ENCODE measurements around the gene SOWAHA.
A peak's percentile ranks its signal among the peaks of the same experiment; 100 is the strongest.
"Not testable (repeated sequence)": the region's sequence is repeated elsewhere in the genome, so short reads cannot be mapped to it uniquely, and the experiment has no call there.

The SOWAHA gene

GRCh38 chr5:132828846-132829494, 15.9 kb downstream of the SOWAHA start:
- no peak for DNase-seq

GRCh38 chr5:132829742-132830435, 16.8 kb downstream of the SOWAHA start:
- DNase-seq = peak; percentile 55

GRCh38 chr5:132830436-132831094, 17.5 kb downstream of the SOWAHA start, which contains the start of gene SHROOM1:
Gene SHROOM1, minus strand, starts transcription at chr5:132830647. Its CDS starts 4,507 bp downstream, at chr5:132826140.
- peak; percentile 8 for DNase-seq

GRCh38 chr5:132831095-132831860, 18.2 kb downstream of the SOWAHA start:
- no peak for DNase-seq

GRCh38 chr5:132832612-132833011, 19.5 kb downstream of the SOWAHA start:
- DNase-seq = no peak

GRCh38 chr5:132834057-132834456, 21.0 kb downstream of the SOWAHA start:
- no peak for DNase-seq

- DNase-seq = no peak
Observed at GRCh38 chr5:132836852-132837251, 23.8 kb downstream of the SOWAHA start.

GRCh38 chr5:132837868-132838267, 24.8 kb downstream of the SOWAHA start:
- no peak for DNase-seq

GRCh38 chr5:132838516-132839282, 25.6 kb downstream of the SOWAHA start:
- no peak for DNase-seq

GRCh38 chr5:132839426-132840301, 26.6 kb downstream of the SOWAHA start:
- no peak for DNase-seq

- no peak for DNase-seq
Observed at GRCh38 chr5:132840313-132840712, 27.2 kb downstream of the SOWAHA start.

GRCh38 chr5:132840896-132841295, 27.8 kb downstream of the SOWAHA start:
- DNase-seq = no peak

GRCh38 chr5:132841305-132841704, 28.2 kb downstream of the SOWAHA start:
- no peak for DNase-seq

GRCh38 chr5:132848270-132848669, 35.2 kb downstream of the SOWAHA start:
- DNase-seq = no peak

GRCh38 chr5:132849347-132849746, 36.2 kb downstream of the SOWAHA start:
- DNase-seq = no peak

- no peak for DNase-seq
Observed at GRCh38 chr5:132850066-132850465, 37.0 kb downstream of the SOWAHA start.

- no peak for DNase-seq
Observed at GRCh38 chr5:132853323-132853722, 40.2 kb downstream of the SOWAHA start.

- DNase-seq = no peak
Observed at GRCh38 chr5:132853790-132854189, 40.7 kb downstream of the SOWAHA start.

GRCh38 chr5:132854301-132854700, 41.2 kb downstream of the SOWAHA start:
- DNase-seq = no peak

GRCh38 chr5:132854992-132855391, 41.9 kb downstream of the SOWAHA start:
- not testable (repeated sequence) for DNase-seq

- DNase-seq = no peak
Observed at GRCh38 chr5:132856011-132856410, 42.9 kb downstream of the SOWAHA start.
